GM13977 (cell line): ENCODE measurements around the gene ADCY1.

Experiments
- DNase-seq: peaks from one replicate; pipeline ENCODE4 v3.0.0; 2012; ENCODE audit warnings: low spot score
- CTCF ChIP-seq: IDR thresholded peaks from 2 replicates; pipeline ENCODE4 v1.5.1; 2012; ENCODE audit warnings: mild to moderate bottlenecking, control low read depth; ENCODE audit not compliant: insufficient read depth; ENCODE audit errors: extremely low read depth, missing control alignments
- in situ Hi-C: fragments of 300-500 bp; cut with MboI; formaldehyde crosslinking; loops from one replicate; pipeline ENCODE4 v1.12.0; 2022; ENCODE audit warnings: low sequenced_read_pairs, low pct_unique_long_range_greater_than_20kb, mixed read lengths, inconsistent platforms; ENCODE audit not compliant: unreplicated experiment

Gene ADCY1

GRCh38 chr7:45593121-45593541 lies 19.0 kb downstream of the ADCY1 start:
- in situ Hi-C loops, result no loop called here
- no peak for DNase-seq
- no peak for TF ChIP-seq CTCF

- no peak for DNase-seq
- in situ Hi-C loops, result no loop called here
- no peak for TF ChIP-seq CTCF
Observed at GRCh38 chr7:45593877-45594276, 19.7 kb downstream of the ADCY1 start.

GRCh38 chr7:45594745-45595535 lies 20.8 kb downstream of the ADCY1 start:
- no peak for TF ChIP-seq CTCF
- in situ Hi-C loops, result no loop called here
- DNase-seq, result no peak

- in situ Hi-C loops, result no loop called here
- TF ChIP-seq CTCF, result no peak
- no peak for DNase-seq
Observed at GRCh38 chr7:45595809-45596664, 21.9 kb downstream of the ADCY1 start.

- DNase-seq, result no peak
- in situ Hi-C loops, result no loop called here
- TF ChIP-seq CTCF, result no peak
Observed at GRCh38 chr7:45596665-45597095, 22.5 kb downstream of the ADCY1 start.

- no peak for DNase-seq
- no peak for TF ChIP-seq CTCF
- in situ Hi-C loops, result no loop called here
Observed at GRCh38 chr7:45597286-45597984, 23.3 kb downstream of the ADCY1 start.
